HS-5 (cell line): Measurements from ENCODE around the gene EAF2.
"Not testable (repeated sequence)": the region's sequence is repeated elsewhere in the genome, so short reads cannot be mapped to it uniquely, and the experiment has no call there.

Source experiments
- DNase-seq: peaks from one replicate; pipeline ENCODE4 v3.0.0-alpha.2; 2012; ENCODE audit warnings: low read depth

The EAF2 gene

GRCh38 chr3:121863247-121863646 lies 28.2 kb downstream of the EAF2 start:
- not testable (repeated sequence) for DNase-seq

DNA sequence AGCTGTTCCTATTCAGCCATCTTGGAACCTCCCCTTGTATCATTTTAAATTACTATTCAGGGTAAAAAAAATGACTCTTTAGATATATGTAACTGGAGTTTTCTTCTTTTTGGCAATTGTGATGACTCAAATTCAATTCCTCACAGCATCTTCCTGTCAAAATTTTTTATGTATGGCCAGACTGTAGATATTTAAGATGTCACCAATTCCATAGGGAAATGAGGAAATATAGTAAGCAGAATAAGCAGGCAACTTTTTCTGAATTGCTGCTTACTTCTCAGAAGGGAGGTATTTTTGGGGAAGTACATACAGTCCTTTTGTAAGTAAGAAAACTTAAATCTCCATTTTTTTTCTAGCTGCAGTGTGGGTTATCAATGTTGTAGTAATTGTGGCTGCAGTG lies 28.8 kb downstream of the EAF2 start:
- no peak for DNase-seq

DNA sequence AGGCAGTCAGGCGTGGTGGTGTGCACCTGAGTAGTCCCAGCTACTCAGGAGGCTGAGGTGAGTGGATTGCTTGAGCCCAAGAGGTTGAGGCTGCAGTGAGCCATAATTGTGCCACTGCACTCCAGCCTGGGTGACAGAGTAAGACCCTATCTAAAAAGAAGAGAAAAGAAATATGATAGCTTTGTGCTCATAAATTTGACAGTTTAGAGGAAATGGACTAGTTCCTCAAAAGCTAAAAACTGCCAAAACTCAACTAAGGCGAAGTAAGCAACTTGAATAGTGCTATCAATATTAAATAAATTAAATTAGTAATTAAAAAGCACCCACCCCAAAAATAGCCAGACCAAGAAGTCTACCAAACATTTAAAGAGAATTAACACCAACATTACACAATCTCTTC lies 34.7 kb downstream of the EAF2 start:
- DNase-seq: no peak

DNA sequence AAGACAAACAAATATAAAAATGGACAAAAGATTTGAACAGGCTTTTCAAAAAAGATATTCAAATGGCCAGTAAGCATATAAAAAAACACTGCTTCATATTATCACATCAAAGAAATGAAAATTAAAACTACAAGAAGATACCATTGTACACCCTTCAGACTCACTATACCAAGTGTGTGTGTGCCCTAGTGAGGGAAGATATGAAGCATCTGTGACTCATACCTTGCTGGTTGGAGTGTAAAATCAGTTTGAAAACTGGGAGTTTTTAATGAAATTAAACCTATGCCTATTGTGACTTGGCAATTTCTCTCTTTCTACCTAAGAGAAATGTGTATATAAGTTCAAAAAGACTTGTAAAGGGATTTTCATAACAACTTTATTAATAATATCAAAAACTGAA lies 35.7 kb downstream of the EAF2 start:
- no peak for DNase-seq

- DNase-seq: no peak
Measured at GRCh38 chr3:121871430-121871829, 36.4 kb downstream of the EAF2 start.

DNA sequence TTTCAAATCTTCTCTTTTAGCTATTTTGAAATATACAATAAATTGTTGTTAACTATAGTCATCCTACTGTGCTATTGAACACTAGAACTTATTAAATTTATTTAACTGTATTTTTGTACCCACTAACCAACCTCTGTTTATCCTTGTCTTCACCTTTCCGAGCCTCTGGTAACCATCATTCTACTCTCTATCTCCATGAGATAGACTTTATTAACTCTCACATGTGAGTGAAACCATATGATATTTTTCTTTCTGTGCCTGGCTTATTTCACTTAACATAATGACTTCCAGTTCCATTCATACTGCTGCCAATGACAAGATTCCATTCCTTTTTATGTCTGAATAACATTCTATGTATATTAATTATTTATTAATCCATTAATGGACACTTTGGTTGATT lies 43.4 kb downstream of the EAF2 start:
- no peak for DNase-seq

DNA sequence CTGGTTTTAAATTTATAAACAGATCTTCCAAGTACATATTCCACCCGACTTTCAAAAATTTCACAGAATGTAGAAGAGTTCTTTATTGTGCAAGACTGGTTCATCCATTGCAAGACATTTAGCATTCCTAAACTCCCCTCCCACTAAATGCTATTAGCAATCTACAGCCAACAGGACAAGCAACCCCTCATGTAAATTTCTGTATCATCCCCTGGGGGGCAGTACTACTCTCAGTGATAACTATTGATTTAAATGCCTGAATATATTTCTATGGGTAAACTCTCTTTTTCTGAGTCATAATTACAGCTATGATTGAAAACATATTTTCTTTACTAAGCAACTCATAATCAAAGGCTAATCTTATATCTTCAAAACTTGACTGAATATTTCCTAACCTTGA lies 48.5 kb downstream of the EAF2 start:
- DNase-seq: peak; percentile 5

- DNase-seq: no peak
Measured at GRCh38 chr3:121885386-121885785, 50.4 kb downstream of the EAF2 start.

DNA sequence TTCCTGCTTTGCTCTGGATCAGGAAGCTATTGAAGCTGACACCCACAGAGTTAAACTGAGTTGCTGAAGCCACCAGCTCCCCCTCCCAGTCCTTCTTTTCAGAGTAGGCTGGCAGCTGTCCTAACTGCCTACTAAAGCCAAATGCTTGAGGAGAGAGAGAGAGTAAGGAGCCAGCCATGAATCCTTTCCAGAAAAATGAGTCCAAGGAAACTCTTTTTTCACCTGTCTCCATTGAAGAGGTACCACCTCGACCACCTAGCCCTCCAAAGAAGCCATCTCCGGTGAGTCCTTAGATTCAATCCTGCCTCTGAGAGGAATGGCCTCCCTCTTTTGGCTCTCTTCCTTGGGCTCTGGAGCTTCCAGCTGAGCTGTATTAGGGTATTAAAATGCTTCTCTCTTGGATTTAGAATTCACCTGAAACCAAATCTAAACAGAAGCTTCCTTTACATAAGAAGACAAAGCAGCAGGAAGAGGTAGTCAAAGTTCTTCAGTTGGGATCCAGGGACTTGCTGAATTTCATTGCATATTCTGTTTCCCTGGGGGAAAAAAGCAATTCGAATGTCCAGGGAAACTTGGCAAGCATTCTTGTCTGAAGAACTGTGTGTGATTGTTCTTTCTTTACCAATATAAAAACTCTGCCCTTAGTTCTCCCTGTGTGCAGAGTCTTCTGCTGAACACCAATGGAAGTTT lies 59.4 kb downstream of the EAF2 start, which contains the start of gene SLC15A2:
TSS of gene SLC15A2 (plus strand) at position 101 of the 690 bp plus-strand sequence. CDS start at position 177, 76 bp downstream.
- no peak for DNase-seq

GRCh38 chr3:121895121-121895520 lies 60.1 kb downstream of the EAF2 start:
- DNase-seq: no peak

DNA sequence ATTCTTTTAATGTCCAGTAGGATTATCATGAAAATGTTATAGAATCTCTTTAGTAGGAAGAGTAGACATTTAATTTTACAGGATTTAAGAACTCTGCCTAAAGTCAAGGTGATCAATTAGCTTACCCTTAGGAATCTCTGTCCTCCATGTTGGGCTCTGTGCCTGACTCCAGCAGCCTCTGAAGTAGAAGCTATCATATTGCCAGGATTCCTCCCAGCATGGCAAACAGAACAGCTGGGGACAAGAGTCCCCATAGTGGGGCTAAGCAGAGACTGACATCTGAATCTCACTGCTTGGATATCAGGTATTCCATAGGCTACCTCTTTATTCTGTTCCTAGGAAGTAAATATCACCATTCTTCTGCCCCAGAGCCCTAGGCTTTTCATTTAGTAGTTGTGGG lies 60.7 kb downstream of the EAF2 start:
- DNase-seq: no peak

- DNase-seq: no peak
Measured at GRCh38 chr3:121896823-121897222, 61.8 kb downstream of the EAF2 start.

GRCh38 chr3:121897296-121897695 lies 62.3 kb downstream of the EAF2 start:
- no peak for DNase-seq

GRCh38 chr3:121913305-121913990 lies 78.4 kb downstream of the EAF2 start:
- no peak for DNase-seq

GRCh38 chr3:121914081-121914998 lies 79.3 kb downstream of the EAF2 start:
- DNase-seq: no peak

DNA sequence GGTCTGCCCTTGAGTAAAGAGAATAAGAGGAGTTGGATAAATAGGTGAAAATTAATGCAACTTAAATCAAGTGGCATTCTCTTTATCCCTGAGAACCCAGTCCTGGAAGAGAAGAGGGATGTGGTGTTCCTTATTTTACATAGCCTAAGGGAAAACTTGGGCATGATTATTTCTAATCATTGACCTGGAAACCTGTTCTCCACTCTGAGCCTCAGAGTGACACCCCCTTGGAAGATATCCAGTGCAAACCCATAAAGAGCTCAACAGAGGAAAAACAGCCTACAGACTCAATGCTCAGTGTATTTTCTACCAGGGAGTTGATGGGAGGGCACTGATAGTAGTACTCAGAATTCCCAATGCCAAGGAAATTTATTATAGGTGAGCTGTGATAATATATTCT lies 81.2 kb downstream of the EAF2 start:
- DNase-seq: no peak

DNA sequence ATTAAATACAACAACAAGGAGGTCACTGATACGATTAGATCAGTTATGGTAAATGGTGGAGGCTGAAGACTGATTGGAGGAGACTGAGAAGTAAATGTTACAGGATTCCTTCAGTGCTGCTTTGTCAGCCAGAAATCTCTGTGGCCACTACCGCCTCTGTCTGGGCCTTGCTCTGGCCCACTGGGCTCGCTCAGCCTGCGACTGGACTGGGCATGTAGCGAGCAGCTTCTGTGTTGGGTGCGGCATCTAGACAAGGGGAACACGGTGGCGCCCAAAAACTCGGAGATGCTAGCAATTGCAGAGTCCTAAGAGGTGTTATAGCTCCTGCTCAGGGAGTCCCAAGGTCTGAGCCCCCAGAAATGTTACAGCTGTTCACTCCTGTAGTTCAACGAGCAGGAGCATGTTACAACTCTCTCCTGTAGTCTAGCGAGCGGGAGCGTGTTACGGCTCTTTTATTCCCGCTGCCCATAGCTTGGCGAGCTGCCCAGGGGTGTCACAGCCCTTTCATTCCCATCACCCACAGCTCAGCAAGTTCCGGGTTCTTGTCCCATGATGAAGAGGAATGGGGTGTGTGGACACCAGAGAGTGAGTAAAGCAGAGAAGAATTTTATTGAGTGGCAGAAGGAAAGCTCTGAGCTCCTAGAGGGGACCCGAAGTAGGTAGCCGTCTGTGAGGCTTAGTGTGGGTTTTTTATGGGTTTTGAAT lies 83.9 kb downstream of the EAF2 start:
- DNase-seq: no peak

GRCh38 chr3:121924734-121925133 lies 89.7 kb downstream of the EAF2 start:
- DNase-seq: no peak

GRCh38 chr3:121926380-121926779 lies 91.4 kb downstream of the EAF2 start:
- no peak for DNase-seq
